Neutrophil (primary cell): ENCODE data around the gene PAFAH2.

ENCODE experiments used
- H3K27ac ChIP-seq: fragments of 200-600 bp; sonication (generic); 2 replicates; pipeline ENCODE4 v1.5.1; 2016; ENCODE audit warnings: mild to moderate bottlenecking, moderate library complexity
- H3K27me3 ChIP-seq: fragments of 200-600 bp; sonication (generic); 2 replicates; pipeline ENCODE4 v1.6.0; 2016; ENCODE audit warnings: mild to moderate bottlenecking
- H3K36me3 ChIP-seq: fragments of 200-600 bp; sonication (generic); 2 replicates; pipeline ENCODE4 v1.5.1; 2017
- H3K4me1 ChIP-seq, 2 experiments: fragments of 200-600 bp in 1 of 2; sonication (generic) in 1 of 2; 1 replicate in 1 of 2; 2 replicates in 1 of 2; pipeline versions ENCODE4 v1.5.1 to v1.6.1; 2013 to 2016; ENCODE audit warnings: low read depth in 1 of 2, low read length in 1 of 2, mild to moderate bottlenecking in 1 of 2, moderate library complexity in 1 of 2; ENCODE audit not compliant: control insufficient read depth in 1 of 2, insufficient read depth in 1 of 2
- H3K4me3 ChIP-seq, 2 experiments: fragments of 200-600 bp in 1 of 2; sonication (generic) in 1 of 2; 1 replicate in 1 of 2; 2 replicates in 1 of 2; pipeline ENCODE4 v1.5.1; 2013 to 2016; ENCODE audit warnings: low read depth in 1 of 2, low read length in 1 of 2, mild to moderate bottlenecking in 1 of 2, moderate library complexity in 1 of 2
- H3K9me3 ChIP-seq: fragments of 200-600 bp; sonication (generic); 2 replicates; pipeline ENCODE4 v1.5.1; 2016
- TF ChIP-seq, protein P1 (sequence below): fragments of 200-600 bp; sonication (generic); IDR thresholded peaks from 2 replicates; pipeline ENCODE4 v1.5.1; 2016; ENCODE audit warnings: antibody characterized with exemption

Gene PAFAH2

DNA sequence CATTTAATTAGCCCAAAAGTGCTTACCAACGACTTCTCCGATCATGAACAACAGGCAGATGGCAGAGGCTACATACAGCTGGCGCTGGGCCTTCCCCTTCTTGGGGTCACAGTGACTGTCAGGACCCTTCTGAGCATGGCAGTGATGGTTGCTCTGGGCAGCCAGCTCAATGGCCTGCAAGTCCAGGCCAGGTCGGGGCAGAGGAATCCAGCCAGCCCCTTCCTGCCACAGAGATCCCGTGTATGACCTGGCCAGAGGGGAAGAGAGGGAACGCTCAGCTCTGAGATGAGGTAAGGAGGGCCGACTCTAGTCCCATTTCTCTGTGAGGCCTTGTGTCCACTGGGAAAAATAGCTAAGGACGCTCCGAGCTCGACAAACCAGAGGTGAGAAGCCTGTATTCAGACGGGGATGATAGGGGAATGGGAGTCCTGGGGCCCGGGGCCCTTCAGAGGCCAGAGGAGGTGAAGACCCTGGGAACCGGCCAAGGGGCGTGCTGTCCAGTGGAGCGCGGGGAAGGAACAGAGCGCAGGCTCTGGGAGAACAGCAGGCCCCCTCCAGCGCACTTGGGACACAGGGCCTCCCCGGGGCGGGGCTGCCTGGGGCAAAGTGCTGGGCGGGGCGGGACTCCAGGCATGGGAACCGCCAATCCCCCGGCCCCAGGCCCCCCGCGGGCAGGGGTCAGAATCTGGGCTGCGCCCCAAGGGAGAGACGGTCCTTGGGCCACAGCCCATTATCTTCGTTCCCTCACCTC, 47.3 kb upstream of the PAFAH2 start:
- Histone ChIP-seq H3K27me3 (peaks cover 92% of the 10 kb centered on the region), H3K36me3 (no peaks in the 10 kb centered on the region), H3K4me1 (peaks cover 0 to 5% of the 10 kb centered on the region in 2 experiments), H3K4me3 (no peak overlapping the region), H3K27ac (no peak overlapping the region), H3K9me3 (no peaks in the 10 kb centered on the region)
- TF ChIP-seq, protein P1, sequence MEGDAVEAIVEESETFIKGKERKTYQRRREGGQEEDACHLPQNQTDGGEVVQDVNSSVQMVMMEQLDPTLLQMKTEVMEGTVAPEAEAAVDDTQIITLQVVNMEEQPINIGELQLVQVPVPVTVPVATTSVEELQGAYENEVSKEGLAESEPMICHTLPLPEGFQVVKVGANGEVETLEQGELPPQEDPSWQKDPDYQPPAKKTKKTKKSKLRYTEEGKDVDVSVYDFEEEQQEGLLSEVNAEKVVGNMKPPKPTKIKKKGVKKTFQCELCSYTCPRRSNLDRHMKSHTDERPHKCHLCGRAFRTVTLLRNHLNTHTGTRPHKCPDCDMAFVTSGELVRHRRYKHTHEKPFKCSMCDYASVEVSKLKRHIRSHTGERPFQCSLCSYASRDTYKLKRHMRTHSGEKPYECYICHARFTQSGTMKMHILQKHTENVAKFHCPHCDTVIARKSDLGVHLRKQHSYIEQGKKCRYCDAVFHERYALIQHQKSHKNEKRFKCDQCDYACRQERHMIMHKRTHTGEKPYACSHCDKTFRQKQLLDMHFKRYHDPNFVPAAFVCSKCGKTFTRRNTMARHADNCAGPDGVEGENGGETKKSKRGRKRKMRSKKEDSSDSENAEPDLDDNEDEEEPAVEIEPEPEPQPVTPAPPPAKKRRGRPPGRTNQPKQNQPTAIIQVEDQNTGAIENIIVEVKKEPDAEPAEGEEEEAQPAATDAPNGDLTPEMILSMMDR = no peak

DNA sequence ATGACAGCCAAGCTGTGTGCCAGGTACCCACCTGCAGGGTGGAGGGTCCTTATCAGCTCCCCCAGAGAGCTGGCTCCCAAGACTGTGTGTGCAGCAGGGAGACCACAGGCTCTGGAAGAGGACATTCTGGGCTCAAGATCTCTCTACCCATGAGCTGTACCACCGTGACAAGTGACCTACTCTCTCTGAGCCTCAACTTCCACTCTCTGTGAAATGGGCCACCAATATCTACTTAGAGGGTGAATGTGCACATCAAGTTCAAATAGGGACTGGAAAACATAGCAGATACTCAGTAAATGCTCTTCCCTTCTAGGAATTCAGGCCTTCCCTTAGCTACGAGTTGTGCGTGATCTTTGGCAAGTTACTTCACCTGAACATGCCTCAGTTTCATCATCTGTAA, 46.6 kb upstream of the PAFAH2 start:
- Histone ChIP-seq H3K36me3 (no peaks in the 10 kb centered on the region), H3K27me3 (peaks cover 87% of the 10 kb centered on the region), H3K27ac (no peak overlapping the region), H3K4me1 (peaks cover 0 to 5% of the 10 kb centered on the region in 2 experiments), H3K9me3 (no peaks in the 10 kb centered on the region), H3K4me3 (no peak overlapping the region)
- TF ChIP-seq, protein P1 = no peak

DNA sequence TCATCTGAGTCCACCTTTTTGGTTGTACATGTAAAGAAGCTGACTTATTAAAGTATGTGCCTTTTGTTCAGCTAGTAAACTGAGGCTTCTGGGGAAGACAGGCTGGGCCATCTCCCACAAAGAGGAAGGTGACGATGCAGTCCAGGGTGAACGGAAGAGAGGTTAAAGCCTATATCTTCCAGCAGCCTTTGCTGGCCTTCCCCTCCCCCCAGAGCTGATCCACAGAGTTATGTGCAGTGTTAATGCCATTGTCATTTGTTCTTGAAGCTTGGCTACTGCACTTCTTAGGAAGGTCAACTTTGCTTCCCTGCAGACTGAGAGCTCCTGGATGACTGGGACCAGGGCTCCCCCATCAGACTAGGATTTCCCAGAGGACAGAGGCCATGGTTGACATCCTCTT, 45.9 kb upstream of the PAFAH2 start:
- Histone ChIP-seq H3K27ac (no peak overlapping the region), H3K36me3 (no peaks in the 10 kb centered on the region), H3K4me1 (peaks cover 0 to 5% of the 10 kb centered on the region in 2 experiments), H3K27me3 (peaks cover 87% of the 10 kb centered on the region), H3K4me3 (no peak overlapping the region), H3K9me3 (no peaks in the 10 kb centered on the region)
- TF ChIP-seq, protein P1 = no peak

DNA sequence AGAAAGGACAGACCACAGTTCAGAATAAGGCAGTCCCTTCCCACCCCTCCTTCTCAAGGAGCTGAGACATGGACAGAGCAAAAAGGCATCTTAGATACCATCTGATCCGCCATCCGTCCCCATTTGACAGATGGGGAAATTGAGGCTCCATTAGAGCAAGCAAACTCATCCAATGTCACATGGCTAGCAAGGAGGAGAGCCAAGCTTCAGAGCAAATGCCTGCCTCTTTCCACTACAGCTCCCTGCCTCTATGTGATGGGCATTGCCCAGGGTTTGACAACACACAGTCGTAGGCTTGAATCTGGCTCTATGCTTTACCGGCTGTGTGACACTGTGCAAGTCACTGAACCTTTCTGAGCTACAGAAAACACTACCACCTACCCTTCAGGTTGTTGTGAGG, 44.1 kb upstream of the PAFAH2 start:
- Histone ChIP-seq H3K9me3 (no peaks in the 10 kb centered on the region), H3K27ac (no peak overlapping the region), H3K4me3 (no peak overlapping the region), H3K4me1 (peaks cover 0 to 5% of the 10 kb centered on the region in 2 experiments), H3K36me3 (no peaks in the 10 kb centered on the region), H3K27me3 (peaks cover 85% of the 10 kb centered on the region)
- TF ChIP-seq, protein P1 = no peak

DNA sequence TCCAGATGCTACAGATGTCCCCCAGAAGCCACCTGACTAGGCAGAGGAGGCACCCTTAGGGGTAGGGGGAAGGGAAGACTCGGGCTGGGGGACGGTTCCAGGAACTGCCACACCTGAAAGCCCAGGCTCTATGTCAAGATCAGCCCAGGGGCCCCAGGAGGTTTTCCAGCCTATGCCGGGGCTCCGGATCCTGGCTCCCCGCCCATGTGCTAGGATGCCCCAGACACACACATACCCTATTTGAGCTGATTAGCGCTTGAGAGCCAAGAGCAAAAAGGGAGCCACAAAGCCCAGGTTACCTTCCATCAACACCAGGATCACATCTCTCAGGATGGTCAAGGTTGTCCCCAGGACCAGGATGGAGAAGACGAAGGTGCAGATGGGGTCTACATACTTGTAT, 43.5 kb upstream of the PAFAH2 start:
- H3K4me1 ChIP-seq = peaks cover 0 to 5% of the 10 kb centered on the region in 2 experiments
- H3K27me3 ChIP-seq = peaks cover 85% of the 10 kb centered on the region
- no peak overlapping the region for H3K4me3 ChIP-seq
- no peaks in the 10 kb centered on the region for H3K9me3 ChIP-seq
- TF ChIP-seq, protein P1 = no peak
- no peak overlapping the region for H3K27ac ChIP-seq
- no peaks in the 10 kb centered on the region for H3K36me3 ChIP-seq
